ENCODE results near the gene POP7. TPM values are rescaled to one million over a fixed set of nuclear protein-coding genes. Genes with fewer than 3 reads are reported as not detected.

The POP7 gene
- polyA plus RNA-seq, 4 donors = 22.6 to 34.5 (median 25.0) TPM

GRCh38 chr7:100678291-100678984 lies 27.5 kb upstream of the POP7 start:
- DNase-seq (ENCODE audit: low read depth in 4 of 4, low spot score in 3 of 4) = no peak

- no peak for DNase-seq (ENCODE audit: low read depth in 4 of 4, low spot score in 3 of 4)
Observed at GRCh38 chr7:100679129-100679926, 26.6 kb upstream of the POP7 start.

- DNase-seq (ENCODE audit: low read depth in 4 of 4, low spot score in 3 of 4) = no peak
Observed at GRCh38 chr7:100679927-100680575, 25.9 kb upstream of the POP7 start.

GRCh38 chr7:100680576-100681271 lies 25.2 kb upstream of the POP7 start:
- no peak for DNase-seq (ENCODE audit: low read depth in 4 of 4, low spot score in 3 of 4)

GRCh38 chr7:100681491-100682227 lies 24.3 kb upstream of the POP7 start:
- DNase-seq (ENCODE audit: low read depth in 4 of 4, low spot score in 3 of 4) = no peak

GRCh38 chr7:100682228-100682741 lies 23.6 kb upstream of the POP7 start:
- DNase-seq (ENCODE audit: low read depth in 4 of 4, low spot score in 3 of 4) = no peak

- DNase-seq (ENCODE audit: low read depth in 4 of 4, low spot score in 3 of 4) = no peak
Observed at GRCh38 chr7:100682991-100683658, 22.8 kb upstream of the POP7 start.

GRCh38 chr7:100683659-100684533 lies 22.0 kb upstream of the POP7 start:
- no peak for DNase-seq (ENCODE audit: low read depth in 4 of 4, low spot score in 3 of 4)

- DNase-seq (ENCODE audit: low read depth in 4 of 4, low spot score in 3 of 4) = no peak
Observed at GRCh38 chr7:100684534-100685042, 21.3 kb upstream of the POP7 start.

- no peak for DNase-seq (ENCODE audit: low read depth in 4 of 4, low spot score in 3 of 4)
Observed at GRCh38 chr7:100685049-100685605, 20.8 kb upstream of the POP7 start.

GRCh38 chr7:100685631-100686145 lies 20.2 kb upstream of the POP7 start:
- DNase-seq (ENCODE audit: low read depth in 4 of 4, low spot score in 3 of 4) = no peak

- no peak for DNase-seq (ENCODE audit: low read depth in 4 of 4, low spot score in 3 of 4)
Observed at GRCh38 chr7:100686201-100686821, 19.6 kb upstream of the POP7 start.

GRCh38 chr7:100686822-100687211 lies 19.1 kb upstream of the POP7 start:
- no peak for DNase-seq (ENCODE audit: low read depth in 4 of 4, low spot score in 3 of 4)

GRCh38 chr7:100687261-100687660 lies 18.7 kb upstream of the POP7 start:
- no peak for DNase-seq (ENCODE audit: low read depth in 4 of 4, low spot score in 3 of 4)

GRCh38 chr7:100687751-100688300 lies 18.1 kb upstream of the POP7 start:
- DNase-seq (ENCODE audit: low read depth in 4 of 4, low spot score in 3 of 4) = no peak

GRCh38 chr7:100688326-100688860 lies 17.5 kb upstream of the POP7 start:
- DNase-seq (ENCODE audit: low read depth in 4 of 4, low spot score in 3 of 4) = no peak

Data from right renal pelvis (tissue), 4 donors.